GM23338 (cell line): ENCODE measurements around the gene CDKAL1.

Source experiments
- EZH2 ChIP-seq: fragments of 200-600 bp; sonication (generic); IDR thresholded peaks from one replicate; pipeline ENCODE4 v1.8.0; 2017; ENCODE audit warnings: antibody characterized with exemption, mild to moderate bottlenecking, low read depth; ENCODE audit not compliant: unreplicated experiment
- EZH2phosphoT487 ChIP-seq: fragments of 200-600 bp; sonication (generic); IDR thresholded peaks from one replicate; pipeline ENCODE4 v1.8.1; 2018; ENCODE audit warnings: antibody characterized with exemption; ENCODE audit not compliant: unreplicated experiment
- POLR2AphosphoS5 ChIP-seq: IDR thresholded peaks from 2 replicates; pipeline ENCODE4 v1.6.1; 2016; ENCODE audit warnings: antibody characterized with exemption, low read depth
- TF ChIP-seq, protein P1 (sequence below), 2 experiments: fragments of 200-600 bp in 1 of 2; sonication (generic) in 1 of 2; conservative IDR thresholded peaks; 2 replicates each; pipeline versions ENCODE4 v1.5.1 to v1.6.1; 2016 to 2017; ENCODE audit warnings: antibody characterized with exemption in 2 of 2, low read depth in 2 of 2, mild to moderate bottlenecking in 2 of 2, moderate library complexity in 1 of 2
- TF ChIP-seq, protein P2 (sequence below): IDR thresholded peaks from 2 replicates; pipeline ENCODE4 v1.6.1; 2016; ENCODE audit warnings: antibody characterized with exemption

DNA sequence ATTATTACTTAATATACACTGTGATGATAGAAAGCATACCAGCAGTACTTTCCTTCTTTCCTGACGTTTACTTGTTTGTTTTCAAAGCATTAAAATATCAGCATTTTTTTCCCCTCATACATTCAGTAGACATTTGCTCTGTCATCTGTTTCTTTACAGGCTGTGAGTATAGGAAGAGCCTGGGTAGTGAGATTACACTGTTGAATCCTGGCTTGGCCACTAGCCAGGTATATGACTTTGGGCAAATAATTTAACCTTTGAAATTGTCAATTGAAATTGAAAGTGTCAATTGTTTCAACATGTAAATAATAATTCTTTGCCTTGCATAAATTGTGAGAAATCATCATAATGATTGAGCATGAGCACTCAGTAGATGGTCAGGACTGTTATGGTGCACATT, 336.2 kb downstream of the CDKAL1 start:
- TF ChIP-seq EZH2, result no peak
- TF ChIP-seq, protein P1, sequence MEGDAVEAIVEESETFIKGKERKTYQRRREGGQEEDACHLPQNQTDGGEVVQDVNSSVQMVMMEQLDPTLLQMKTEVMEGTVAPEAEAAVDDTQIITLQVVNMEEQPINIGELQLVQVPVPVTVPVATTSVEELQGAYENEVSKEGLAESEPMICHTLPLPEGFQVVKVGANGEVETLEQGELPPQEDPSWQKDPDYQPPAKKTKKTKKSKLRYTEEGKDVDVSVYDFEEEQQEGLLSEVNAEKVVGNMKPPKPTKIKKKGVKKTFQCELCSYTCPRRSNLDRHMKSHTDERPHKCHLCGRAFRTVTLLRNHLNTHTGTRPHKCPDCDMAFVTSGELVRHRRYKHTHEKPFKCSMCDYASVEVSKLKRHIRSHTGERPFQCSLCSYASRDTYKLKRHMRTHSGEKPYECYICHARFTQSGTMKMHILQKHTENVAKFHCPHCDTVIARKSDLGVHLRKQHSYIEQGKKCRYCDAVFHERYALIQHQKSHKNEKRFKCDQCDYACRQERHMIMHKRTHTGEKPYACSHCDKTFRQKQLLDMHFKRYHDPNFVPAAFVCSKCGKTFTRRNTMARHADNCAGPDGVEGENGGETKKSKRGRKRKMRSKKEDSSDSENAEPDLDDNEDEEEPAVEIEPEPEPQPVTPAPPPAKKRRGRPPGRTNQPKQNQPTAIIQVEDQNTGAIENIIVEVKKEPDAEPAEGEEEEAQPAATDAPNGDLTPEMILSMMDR (conservative IDR thresholded peaks at IDR 0.05; ENCODE audit: low read depth in 2 of 2), result no peak
- TF ChIP-seq EZH2phosphoT487, result no peak
- TF ChIP-seq, protein P2, sequence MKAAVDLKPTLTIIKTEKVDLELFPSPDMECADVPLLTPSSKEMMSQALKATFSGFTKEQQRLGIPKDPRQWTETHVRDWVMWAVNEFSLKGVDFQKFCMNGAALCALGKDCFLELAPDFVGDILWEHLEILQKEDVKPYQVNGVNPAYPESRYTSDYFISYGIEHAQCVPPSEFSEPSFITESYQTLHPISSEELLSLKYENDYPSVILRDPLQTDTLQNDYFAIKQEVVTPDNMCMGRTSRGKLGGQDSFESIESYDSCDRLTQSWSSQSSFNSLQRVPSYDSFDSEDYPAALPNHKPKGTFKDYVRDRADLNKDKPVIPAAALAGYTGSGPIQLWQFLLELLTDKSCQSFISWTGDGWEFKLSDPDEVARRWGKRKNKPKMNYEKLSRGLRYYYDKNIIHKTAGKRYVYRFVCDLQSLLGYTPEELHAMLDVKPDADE, result no peak
- no peak for TF ChIP-seq POLR2AphosphoS5
